Testis (tissue), 2 donors: Measurements from ENCODE around the gene EFEMP1.

Experiments used
- CTCF ChIP-seq, 3 experiments: fragments of 450-650 bp in 2 of 3; fragments of 200-600 bp in 1 of 3; sonication (generic) in 1 of 3; IDR thresholded peaks; one replicate each; pipeline ENCODE4 v1.5.1; 2016 to 2019; ENCODE audit warnings: antibody characterized with exemption in 3 of 3, mild to moderate bottlenecking in 2 of 3, moderate library complexity in 1 of 3
- POLR2A ChIP-seq: fragments of 450-650 bp; IDR thresholded peaks from one replicate; pipeline ENCODE4 v1.6.1; 2017; ENCODE audit warnings: antibody characterized with exemption, mild to moderate bottlenecking, moderate library complexity

- TF ChIP-seq CTCF (IDR thresholded peaks at IDR 0.05) (no peak), POLR2A (no peak)
Observed at GRCh38 chr2:55883829-55884228, 39.8 kb downstream of the EFEMP1 start.
